Vagina (tissue), 2 donors: ENCODE data around the gene NUDT8. TPM values are rescaled to one million over a fixed set of nuclear protein-coding genes. Genes with fewer than 3 reads are reported as not detected.

Experiments used
- DNase-seq, 2 donors: peaks; one replicate each; pipeline ENCODE4 v3.0.0-alpha.2; 2017; ENCODE audit errors: extremely low spot score in 2 of 2
- H3K27ac ChIP-seq: fragments of 200-600 bp; sonication (generic); one replicate; pipeline ENCODE4 v1.5.1; 2019
- H3K27me3 ChIP-seq: fragments of 200-600 bp; sonication (generic); one replicate; pipeline ENCODE4 v1.5.1; 2019
- H3K36me3 ChIP-seq, 2 donors: fragments of 200-600 bp; sonication (generic); one replicate each; pipeline ENCODE4 v1.5.1; 2017 to 2019
- H3K4me1 ChIP-seq: fragments of 200-600 bp; sonication (generic); one replicate; pipeline ENCODE4 v1.5.1; 2019
- H3K4me3 ChIP-seq, 2 donors: fragments of 200-600 bp; sonication (generic); 1 replicate in 1 of 2; 2 replicates in 1 of 2; pipeline ENCODE4 v1.5.1; 2016 to 2019
- H3K9me3 ChIP-seq: fragments of 200-600 bp; sonication (generic); one replicate; pipeline ENCODE4 v1.5.1; 2019
- POLR2A ChIP-seq, 2 donors: fragments of 450-650 bp; IDR thresholded peaks; one replicate each; pipeline ENCODE4 v1.6.1; 2017; ENCODE audit warnings: antibody characterized with exemption in 2 of 2, mild to moderate bottlenecking in 2 of 2, moderate library complexity in 2 of 2
- POLR2AphosphoS5 ChIP-seq, 2 donors: sonication (generic); formaldehyde crosslinking; IDR thresholded peaks; one replicate each; pipeline ENCODE4 v1.9.0; 2017; ENCODE audit warnings: antibody characterized with exemption in 2 of 2, mild to moderate bottlenecking in 2 of 2, low read depth in 1 of 2; ENCODE audit not compliant: insufficient read depth in 1 of 2
- intact Hi-C: fragments of 100-400 bp; cut with DNase I; formaldehyde crosslinking; loops from one replicate; pipeline ENCODE4 v1.15.1; 2023
- total RNA-seq: library from RNA; depleted of rRNA; stranded (reverse); fragments of >200 nt; gene quantifications from one replicate; pipeline ENCODE4 v1.2.3, GENCODE V29; 2016
- TF ChIP-seq, protein P1 (sequence below), 3 experiments: fragments of 450-650 bp in 2 of 3; fragments of 200-600 bp in 1 of 3; sonication (generic) in 1 of 3; IDR thresholded peaks; one replicate each; pipeline ENCODE4 v1.5.1; 2017 to 2019; ENCODE audit warnings: antibody characterized with exemption in 3 of 3, mild to moderate bottlenecking in 2 of 3, moderate library complexity in 2 of 3

Gene NUDT8
- total RNA-seq, 1 donor from 2014 or later: 23.8 TPM

DNA sequence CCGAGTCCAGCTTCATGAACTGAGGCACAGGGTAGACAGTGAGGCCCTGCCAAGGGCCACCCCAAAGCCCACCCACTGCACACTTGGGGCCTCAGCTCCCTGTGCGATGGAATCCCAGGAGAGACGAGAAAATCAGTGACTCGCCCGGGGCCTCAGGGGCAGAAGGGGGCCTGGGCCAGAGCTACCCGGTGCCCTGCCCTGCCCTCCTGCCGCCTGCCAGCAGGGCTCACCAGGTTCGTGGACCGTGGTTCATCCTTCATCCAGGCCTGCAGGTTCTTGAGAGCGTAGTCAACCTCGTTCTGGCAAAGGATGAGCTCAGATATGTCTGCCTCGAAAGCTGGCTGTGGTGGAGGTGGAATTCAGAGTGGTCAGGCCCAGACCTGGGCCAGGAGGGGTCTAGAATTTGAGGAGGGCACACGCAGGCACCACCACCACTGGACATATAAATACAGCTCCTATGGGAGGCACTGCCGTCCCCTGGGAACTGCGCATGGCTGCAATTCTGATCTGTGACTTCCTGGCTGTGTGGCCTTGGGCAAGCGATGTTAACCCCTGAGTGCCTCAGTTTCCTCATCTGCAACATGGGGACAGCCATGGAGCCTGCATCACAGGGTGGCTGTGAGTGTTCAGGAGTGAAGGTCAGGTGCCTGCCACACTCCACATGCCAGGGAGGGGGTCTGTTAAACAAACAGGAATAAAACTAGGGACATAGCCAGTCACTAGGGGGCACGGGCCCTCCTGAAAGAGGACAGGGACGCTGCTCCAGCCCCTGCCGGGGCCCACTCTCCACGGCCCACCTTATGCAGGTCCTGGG is 37.1 kb upstream of the NUDT8 start:
- Histone ChIP-seq H3K27me3 (no peaks in the 10 kb centered on the region), H3K4me1 (no peaks in the 10 kb centered on the region), H3K27ac (no peak overlapping the region), H3K4me3 (no peak overlapping the region), H3K36me3 (no peaks in the 10 kb centered on the region), H3K9me3 (no peaks in the 10 kb centered on the region)
- TF ChIP-seq, protein P1, sequence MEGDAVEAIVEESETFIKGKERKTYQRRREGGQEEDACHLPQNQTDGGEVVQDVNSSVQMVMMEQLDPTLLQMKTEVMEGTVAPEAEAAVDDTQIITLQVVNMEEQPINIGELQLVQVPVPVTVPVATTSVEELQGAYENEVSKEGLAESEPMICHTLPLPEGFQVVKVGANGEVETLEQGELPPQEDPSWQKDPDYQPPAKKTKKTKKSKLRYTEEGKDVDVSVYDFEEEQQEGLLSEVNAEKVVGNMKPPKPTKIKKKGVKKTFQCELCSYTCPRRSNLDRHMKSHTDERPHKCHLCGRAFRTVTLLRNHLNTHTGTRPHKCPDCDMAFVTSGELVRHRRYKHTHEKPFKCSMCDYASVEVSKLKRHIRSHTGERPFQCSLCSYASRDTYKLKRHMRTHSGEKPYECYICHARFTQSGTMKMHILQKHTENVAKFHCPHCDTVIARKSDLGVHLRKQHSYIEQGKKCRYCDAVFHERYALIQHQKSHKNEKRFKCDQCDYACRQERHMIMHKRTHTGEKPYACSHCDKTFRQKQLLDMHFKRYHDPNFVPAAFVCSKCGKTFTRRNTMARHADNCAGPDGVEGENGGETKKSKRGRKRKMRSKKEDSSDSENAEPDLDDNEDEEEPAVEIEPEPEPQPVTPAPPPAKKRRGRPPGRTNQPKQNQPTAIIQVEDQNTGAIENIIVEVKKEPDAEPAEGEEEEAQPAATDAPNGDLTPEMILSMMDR (IDR thresholded peaks at IDR 0.05): no peak
- TF ChIP-seq POLR2A (IDR thresholded peaks at IDR 0.05): no peak
- no peak for TF ChIP-seq POLR2AphosphoS5 (IDR thresholded peaks at IDR 0.05; ENCODE audit: insufficient read depth in 1 of 2, low read depth in 1 of 2)
- intact Hi-C loops: no loop called here
- DNase-seq: no peak

DNA sequence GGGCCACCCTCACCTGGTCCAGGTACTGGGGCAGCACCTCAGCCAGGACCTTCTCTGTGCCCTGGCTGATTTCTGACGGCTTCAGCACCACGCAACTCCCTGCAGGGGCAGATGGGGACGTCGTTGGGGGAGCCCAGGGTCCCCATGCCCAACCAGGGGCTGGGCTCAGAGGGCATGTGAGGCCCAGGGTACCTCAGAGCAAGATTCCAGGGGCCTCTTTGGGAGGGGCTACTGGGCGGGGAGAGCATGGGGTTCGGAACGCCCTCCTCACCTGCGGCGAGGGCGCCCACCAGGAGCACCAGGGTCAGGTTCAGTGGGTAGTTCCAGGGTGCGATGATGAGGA is 36.5 kb upstream of the NUDT8 start:
- intact Hi-C loops: no loop called here
- H3K36me3 ChIP-seq: no peaks in the 10 kb centered on the region
- TF ChIP-seq POLR2AphosphoS5 (IDR thresholded peaks at IDR 0.05; ENCODE audit: insufficient read depth in 1 of 2, low read depth in 1 of 2) (no peak), POLR2A (IDR thresholded peaks at IDR 0.05) (no peak)
- TF ChIP-seq, protein P1 (IDR thresholded peaks at IDR 0.05): no peak
- H3K4me1 ChIP-seq: no peaks in the 10 kb centered on the region
- H3K27ac ChIP-seq: no peak overlapping the region
- no peak overlapping the region for H3K4me3 ChIP-seq
- peak in 1 of 2 donors; percentile 71 for DNase-seq
- no peaks in the 10 kb centered on the region for H3K27me3 ChIP-seq
- no peaks in the 10 kb centered on the region for H3K9me3 ChIP-seq

DNA sequence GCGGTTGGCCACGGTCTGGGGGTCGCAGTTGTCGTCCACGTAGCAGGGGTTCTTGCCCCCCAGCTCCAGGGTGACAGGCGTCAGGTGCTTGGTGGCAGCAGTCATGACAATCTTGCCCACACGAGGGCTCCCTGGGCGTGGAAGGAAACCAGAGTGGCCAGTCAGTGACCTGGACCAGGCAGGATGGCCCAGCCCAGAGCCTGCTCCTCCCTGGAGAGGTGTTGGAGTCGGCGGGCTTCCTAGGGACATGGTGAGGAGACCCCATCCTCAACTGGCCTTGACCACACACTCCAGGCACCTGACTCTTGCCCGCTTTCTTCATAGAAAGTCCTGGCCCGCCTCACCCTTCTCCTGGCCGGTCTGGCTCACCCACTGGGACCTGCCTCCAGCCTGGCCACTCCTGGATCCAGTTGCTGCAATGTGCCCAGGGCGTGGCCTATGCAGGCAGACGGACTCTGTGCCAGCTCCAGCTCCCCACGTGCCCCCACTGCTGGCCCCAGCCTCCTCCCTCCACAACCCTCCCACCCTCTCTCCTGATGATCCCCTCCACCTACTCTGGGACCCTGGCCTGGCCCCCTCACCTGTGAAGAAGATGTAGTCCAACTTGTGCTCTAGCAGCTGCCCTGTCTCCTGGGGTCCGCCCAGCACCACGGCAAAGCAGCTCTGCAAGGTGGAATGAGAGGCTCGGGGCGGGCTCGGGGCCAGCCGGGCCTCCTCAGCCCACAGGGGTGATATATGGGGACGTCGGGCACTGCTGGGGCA is 36.0 kb upstream of the NUDT8 start:
- intact Hi-C loops: no loop called here
- DNase-seq: peak in 1 of 2 donors; percentile 71

DNA sequence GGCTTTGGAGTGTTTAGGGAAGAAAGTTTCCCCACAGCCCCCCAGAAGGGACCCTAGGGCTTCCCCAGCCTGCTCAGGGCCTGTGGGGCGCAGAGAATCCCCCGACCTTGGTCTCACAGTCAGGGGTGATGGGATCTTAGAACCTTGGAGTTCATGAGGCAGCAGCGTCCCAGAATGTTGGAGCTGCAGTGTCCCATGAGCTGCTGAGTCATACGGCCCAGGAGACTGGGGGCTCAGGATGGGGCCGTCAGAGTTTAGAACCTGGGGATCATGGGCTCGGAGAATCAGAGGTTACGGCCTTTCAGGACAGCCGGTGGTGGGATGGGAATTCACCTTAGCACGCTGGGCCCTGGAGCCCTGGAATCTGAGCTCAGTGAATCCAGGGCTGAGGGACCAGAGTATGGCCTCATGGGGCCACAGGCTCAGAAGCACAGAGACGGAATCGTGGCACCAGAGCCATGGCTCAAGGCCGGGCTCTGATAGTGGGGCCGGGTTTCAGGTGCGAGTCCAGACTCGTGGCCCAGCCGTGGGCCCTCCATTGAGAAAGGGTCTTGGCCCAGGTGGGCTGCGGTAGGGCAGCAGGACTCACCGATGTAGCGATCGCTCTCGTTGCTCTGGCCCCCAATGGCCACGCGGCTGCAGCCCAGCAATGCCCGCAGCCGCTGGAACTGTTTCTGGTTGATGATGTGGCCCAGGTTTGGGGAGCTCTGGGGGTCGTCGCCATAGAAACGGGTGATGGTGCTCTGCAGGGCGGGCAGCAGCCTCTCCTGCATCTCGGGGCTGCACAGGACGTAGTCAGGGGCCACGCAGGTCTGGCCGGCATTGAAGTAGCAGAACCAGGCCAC is 35.2 kb upstream of the NUDT8 start:
- no peaks in the 10 kb centered on the region for H3K36me3 ChIP-seq
- H3K27ac ChIP-seq: no peak overlapping the region
- no peak overlapping the region for H3K4me3 ChIP-seq
- no peaks in the 10 kb centered on the region for H3K9me3 ChIP-seq
- intact Hi-C loops: no loop called here
- no peaks in the 10 kb centered on the region for H3K4me1 ChIP-seq
- no peak for TF ChIP-seq POLR2AphosphoS5 (IDR thresholded peaks at IDR 0.05; ENCODE audit: insufficient read depth in 1 of 2, low read depth in 1 of 2)
- no peak for TF ChIP-seq POLR2A (IDR thresholded peaks at IDR 0.05)
- TF ChIP-seq, protein P1 (IDR thresholded peaks at IDR 0.05): no peak
- DNase-seq: no peak
- H3K27me3 ChIP-seq: no peaks in the 10 kb centered on the region

More for the DNA sequence above, 36.0 kb upstream of the NUDT8 start:
- no peaks in the 10 kb centered on the region for H3K4me1 ChIP-seq
- no peaks in the 10 kb centered on the region for H3K27me3 ChIP-seq
- no peaks in the 10 kb centered on the region for H3K9me3 ChIP-seq
- no peaks in the 10 kb centered on the region for H3K36me3 ChIP-seq
- H3K4me3 ChIP-seq: no peak overlapping the region
- TF ChIP-seq, protein P1 (IDR thresholded peaks at IDR 0.05): no peak
- TF ChIP-seq POLR2AphosphoS5 (IDR thresholded peaks at IDR 0.05; ENCODE audit: insufficient read depth in 1 of 2, low read depth in 1 of 2) (no peak), POLR2A (IDR thresholded peaks at IDR 0.05) (no peak)
- H3K27ac ChIP-seq: no peak overlapping the region
